Karpas-422 (cell line): ENCODE results near the gene KRTAP10-5. TPM values are rescaled to one million over a fixed set of nuclear protein-coding genes. Genes with fewer than 3 reads are reported as not detected.
"Not testable (repeated sequence)": the region's sequence is repeated elsewhere in the genome, so short reads cannot be mapped to it uniquely, and the experiment has no call there.

Experiments
- DNase-seq: peaks from one replicate; pipeline ENCODE4 v3.0.0-alpha.2; 2015
- H2AFZ ChIP-seq: fragments of 200-600 bp; sonication (generic); 2 replicates; pipeline ENCODE4 v1.6.1; 2014; ENCODE audit warnings: antibody characterized with exemption, low read length, mixed read lengths
- H3K27ac ChIP-seq: fragments of 200-600 bp; sonication (generic); 2 replicates; pipeline ENCODE4 v1.5.1; 2014; ENCODE audit warnings: mild to moderate bottlenecking, low read length, moderate library complexity
- H3K27me3 ChIP-seq: fragments of 200-600 bp; sonication (generic); 2 replicates; pipeline ENCODE4 v1.6.1; 2014; ENCODE audit warnings: low read length, mixed read lengths
- H3K36me3 ChIP-seq: fragments of 200-600 bp; sonication (generic); 2 replicates; pipeline ENCODE4 v1.6.1; 2014; ENCODE audit warnings: low read length, mixed read lengths; ENCODE audit not compliant: insufficient read depth
- H3K4me1 ChIP-seq: fragments of 200-600 bp; sonication (generic); 2 replicates; pipeline ENCODE4 v1.6.1; 2014; ENCODE audit warnings: mild to moderate bottlenecking, low read length, mixed read lengths
- H3K4me2 ChIP-seq: fragments of 200-600 bp; sonication (generic); 2 replicates; pipeline ENCODE4 v1.6.1; 2014; ENCODE audit warnings: low read length, low read depth, mild to moderate bottlenecking; ENCODE audit not compliant: poor library complexity, severe bottlenecking
- H3K4me3 ChIP-seq: fragments of 200-600 bp; sonication (generic); 2 replicates; pipeline ENCODE4 v1.5.1; 2014; ENCODE audit warnings: mild to moderate bottlenecking, antibody characterized with exemption, low read length, mixed read lengths
- H3K79me2 ChIP-seq: fragments of 200-600 bp; sonication (generic); 2 replicates; pipeline ENCODE4 v1.6.1; 2014; ENCODE audit warnings: mild to moderate bottlenecking, low read length, mixed read lengths
- H3K9ac ChIP-seq: fragments of 200-600 bp; sonication (generic); 2 replicates; pipeline ENCODE4 v1.6.0; 2014; ENCODE audit warnings: low read length
- H3K9me2 ChIP-seq: fragments of 200-600 bp; sonication (generic), shearing (Covaris generic); replicated peaks from 2 replicates; pipeline ENCODE4 v1.6.0; 2014; ENCODE audit warnings: mild to moderate bottlenecking, low read length, moderate library complexity; ENCODE audit not compliant: insufficient read depth
- H3K9me3 ChIP-seq: fragments of 300-700, 200-600 bp; sonication (generic); 2 replicates; pipeline ENCODE4 v1.6.1; 2014; ENCODE audit warnings: low read length, mixed read lengths
- H4K20me1 ChIP-seq: fragments of 200-600 bp; sonication (generic); 2 replicates; pipeline ENCODE4 v1.6.1; 2014; ENCODE audit warnings: mild to moderate bottlenecking, antibody characterized with exemption, low read length, low read depth; ENCODE audit not compliant: insufficient read depth
- total RNA-seq: library from RNA; depleted of rRNA; stranded (reverse); fragments of >200 nt; shearing (Covaris generic); gene quantifications from 2 replicates; pipeline ENCODE4 v1.2.3, GENCODE V29; 2014; ENCODE audit warnings: low replicate concordance

The KRTAP10-5 gene
- total RNA-seq, 1 experiment from 2014 or later, result not detected

DNA sequence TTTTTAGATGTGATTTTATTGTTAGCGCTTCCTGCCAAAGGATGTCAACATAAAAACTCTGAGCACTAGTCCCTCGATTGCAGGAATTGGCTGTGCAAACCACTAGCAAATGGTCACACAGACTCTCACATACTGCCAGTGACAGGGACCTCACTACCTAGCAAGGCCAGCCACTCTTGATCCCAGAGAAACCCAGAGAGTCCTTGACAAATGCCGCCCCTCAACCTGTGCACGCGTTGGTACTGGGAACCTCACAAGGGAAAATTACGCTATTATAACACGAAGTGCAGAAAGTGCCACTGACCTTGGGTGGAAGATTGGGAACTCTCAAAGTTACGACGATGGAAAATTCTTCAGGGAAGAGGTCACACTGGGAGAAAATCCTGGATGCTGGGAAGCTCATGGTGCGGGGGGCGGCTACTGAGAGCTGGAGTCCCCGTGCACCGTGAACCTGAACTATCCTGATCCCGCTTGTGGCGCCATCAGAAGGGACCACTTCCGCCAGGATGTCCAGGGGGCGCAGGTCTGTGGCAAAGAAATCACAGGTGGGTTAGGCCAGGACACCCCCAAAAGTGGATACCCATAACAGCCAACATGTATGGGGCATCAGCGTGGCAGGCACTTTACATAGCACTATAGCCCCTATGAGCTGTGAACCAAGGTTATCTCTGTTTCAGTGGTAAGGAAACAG, 12.8 kb downstream of the KRTAP10-5 start:
- Histone ChIP-seq H4K20me1 (no peaks in the 10 kb centered on the region), H3K9me3 (no peaks in the 10 kb centered on the region), H3K79me2 (no peaks in the 10 kb centered on the region), H3K27ac (no peak overlapping the region), H3K36me3 (no peaks in the 10 kb centered on the region), H3K4me1 (peaks cover 11% of the 10 kb centered on the region), H3K9ac (no peak overlapping the region), H2AFZ (no peak overlapping the region), H3K27me3 (no peaks in the 10 kb centered on the region), H3K4me2 (no peak overlapping the region), H3K9me2 (no peaks in the 10 kb centered on the region), H3K4me3 (no peak overlapping the region)
- DNase-seq, result no peak

- no peak overlapping the region for H3K4me3 ChIP-seq
- no peak overlapping the region for H2AFZ ChIP-seq
- H3K27me3 ChIP-seq, result no peaks in the 10 kb centered on the region
- no peak overlapping the region for H3K9ac ChIP-seq
- no peaks in the 10 kb centered on the region for H3K9me3 ChIP-seq
- no peaks in the 10 kb centered on the region for H3K36me3 ChIP-seq
- H3K79me2 ChIP-seq, result no peaks in the 10 kb centered on the region
- H3K9me2 ChIP-seq, result no peaks in the 10 kb centered on the region
- H3K4me2 ChIP-seq, result peak overlapping the region; percentile 10
- H4K20me1 ChIP-seq, result no peaks in the 10 kb centered on the region
- DNase-seq, result peak; percentile 68
- H3K27ac ChIP-seq, result no peak overlapping the region
- peaks cover 11% of the 10 kb centered on the region for H3K4me1 ChIP-seq
Observed at GRCh38 chr21:44566403-44566802, 14.0 kb downstream of the KRTAP10-5 start.

DNA sequence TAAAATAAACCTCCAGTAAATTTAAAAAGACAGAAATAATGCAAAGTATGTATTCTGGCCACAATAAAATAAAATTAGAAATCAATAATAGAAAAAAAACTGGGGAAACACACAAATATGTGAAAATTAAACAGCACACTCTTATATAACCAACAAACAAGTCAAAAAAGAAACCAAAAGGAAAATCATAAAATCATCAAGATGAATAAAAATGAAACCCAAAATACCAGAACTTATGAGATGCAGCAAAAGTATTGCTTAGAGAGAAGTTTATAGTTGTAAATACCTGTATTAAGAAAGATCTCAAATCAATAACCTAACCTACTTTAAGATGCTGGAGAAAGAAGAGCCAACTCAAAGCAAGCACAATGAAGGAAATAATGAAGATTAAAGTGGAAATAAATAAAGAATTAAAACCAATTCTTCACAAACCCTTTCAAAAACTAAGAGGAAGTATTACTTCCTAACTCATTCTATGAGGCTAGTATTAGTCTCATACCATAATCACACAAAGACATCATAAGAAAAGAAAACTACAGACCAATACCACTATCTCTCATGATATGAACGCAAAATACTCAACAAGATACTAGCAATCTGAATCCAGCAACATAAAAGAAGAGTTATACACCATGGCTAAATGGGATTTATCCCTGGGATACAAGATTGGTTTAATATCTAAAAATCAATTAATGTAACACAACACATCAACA, 15.4 kb downstream of the KRTAP10-5 start:
- Histone ChIP-seq H4K20me1 (no peaks in the 10 kb centered on the region), H3K79me2 (no peaks in the 10 kb centered on the region), H3K9me3 (no peaks in the 10 kb centered on the region), H3K36me3 (no peaks in the 10 kb centered on the region), H3K27me3 (no peaks in the 10 kb centered on the region), H2AFZ (no peak overlapping the region), H3K27ac (no peak overlapping the region), H3K4me1 (peaks cover 11% of the 10 kb centered on the region), H3K4me2 (no peak overlapping the region), H3K9me2 (no peaks in the 10 kb centered on the region), H3K4me3 (no peak overlapping the region), H3K9ac (no peak overlapping the region)
- DNase-seq, result no peak

DNA sequence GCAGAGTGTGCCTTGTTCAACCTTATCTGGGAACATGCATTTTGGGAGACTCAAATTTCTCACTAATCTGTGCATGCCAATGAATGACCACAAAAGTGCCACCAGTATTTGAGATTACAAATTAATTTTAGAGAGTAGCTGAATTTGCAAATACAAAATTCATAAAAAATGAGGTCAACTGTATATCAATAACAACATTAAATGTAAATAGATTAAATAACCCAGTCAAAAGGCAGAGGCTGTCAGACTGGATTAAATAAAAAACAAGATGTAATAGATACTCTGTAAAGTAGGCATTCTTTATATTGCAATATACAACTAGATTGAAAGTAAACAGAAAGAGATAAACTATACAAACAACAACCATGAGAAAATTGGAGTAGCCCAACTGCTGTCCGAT, 16.3 kb downstream of the KRTAP10-5 start:
- Histone ChIP-seq H3K4me3 (no peak overlapping the region), H3K9me3 (no peaks in the 10 kb centered on the region), H3K4me2 (no peak overlapping the region), H3K4me1 (peaks cover 11% of the 10 kb centered on the region), H3K36me3 (no peaks in the 10 kb centered on the region), H3K27me3 (no peaks in the 10 kb centered on the region), H3K9me2 (no peaks in the 10 kb centered on the region), H2AFZ (no peak overlapping the region), H3K9ac (no peak overlapping the region), H4K20me1 (no peaks in the 10 kb centered on the region), H3K79me2 (no peaks in the 10 kb centered on the region), H3K27ac (no peak overlapping the region)
- DNase-seq, result no peak

DNA sequence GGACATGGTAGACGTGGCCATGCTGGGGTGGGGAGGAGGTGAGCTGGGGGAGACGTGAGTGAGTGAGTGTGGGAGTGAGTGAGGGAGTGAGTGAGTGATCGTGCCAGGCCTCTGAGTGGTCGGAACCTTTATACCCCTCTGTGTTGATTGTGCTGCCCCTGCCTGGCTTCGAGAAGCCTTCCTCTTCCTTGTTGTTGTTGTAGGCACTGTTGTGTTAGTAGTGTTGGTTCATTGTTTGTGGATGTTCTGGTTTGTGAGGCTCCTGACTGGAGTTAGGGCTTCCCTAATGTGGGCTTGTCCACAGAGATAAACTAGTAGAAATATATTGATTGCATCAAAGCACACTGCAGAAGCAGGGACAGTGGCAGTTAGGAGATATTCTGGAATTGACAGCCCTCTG, 21.7 kb downstream of the KRTAP10-5 start, which contains the start of gene KRTAP10-3:
Gene KRTAP10-3, minus strand, starts transcription at position 101 of the 400 bp plus-strand sequence. Its CDS starts 80 bp downstream, at position 21.
- no peak for DNase-seq
- no peak within 1 kb of the TSS for H3K4me3 ChIP-seq

DNA sequence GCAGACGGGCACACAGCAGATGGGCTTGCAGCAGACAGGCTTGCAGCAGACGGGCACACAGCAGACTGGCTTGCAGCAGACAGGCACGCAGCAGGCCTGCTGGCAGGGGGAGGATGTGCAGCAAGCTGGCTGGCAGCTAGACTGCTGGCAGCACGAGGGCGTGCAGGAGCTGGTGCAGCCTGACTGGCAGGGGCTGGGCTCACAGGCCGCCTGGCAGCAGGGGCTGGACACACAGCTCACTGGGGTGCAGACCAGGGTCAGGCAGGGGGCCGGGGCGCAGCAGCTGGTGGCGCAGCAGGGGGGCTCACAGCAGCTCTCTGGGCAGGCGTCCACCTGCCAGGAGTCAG, 22.1 kb downstream of the KRTAP10-5 start:
- not testable (repeated sequence) for H4K20me1 ChIP-seq, H3K4me3 ChIP-seq, H3K4me1 ChIP-seq, H2AFZ ChIP-seq, H3K4me2 ChIP-seq, H3K9ac ChIP-seq, H3K27me3 ChIP-seq, H3K9me3 ChIP-seq, H3K27ac ChIP-seq, H3K9me2 ChIP-seq, H3K36me3 ChIP-seq, H3K79me2 ChIP-seq, DNase-seq

More for the DNA sequence above, 21.7 kb downstream of the KRTAP10-5 start, which contains the start of gene KRTAP10-3:
- Histone ChIP-seq H3K79me2 (no peaks in the 10 kb centered on the region), H3K4me1 (no peaks in the 10 kb centered on the region; the same call in 1 of the 2 replicates), H3K9me2 (no peaks in the 10 kb centered on the region), H3K36me3 (no peaks in the 10 kb centered on the region), H2AFZ (no peak within 1 kb of the TSS), H3K27ac (no peak within 1 kb of the TSS), H3K4me2 (no peak within 1 kb of the TSS), H4K20me1 (no peaks in the 10 kb centered on the region), H3K9me3 (no peaks in the 10 kb centered on the region), H3K9ac (no peak within 1 kb of the TSS), H3K27me3 (no peaks in the 10 kb centered on the region)

GRCh38 chr21:44557491-44558328, 22.7 kb downstream of the KRTAP10-5 start:
- H3K9me3 ChIP-seq, result no peaks in the 10 kb centered on the region
- no peak overlapping the region for H3K27ac ChIP-seq
- no peaks in the 10 kb centered on the region for H4K20me1 ChIP-seq
- no peaks in the 10 kb centered on the region for H3K36me3 ChIP-seq
- H3K27me3 ChIP-seq, result no peaks in the 10 kb centered on the region
- H3K9ac ChIP-seq, result no peak overlapping the region
- H3K9me2 ChIP-seq, result no peaks in the 10 kb centered on the region
- no peaks in the 10 kb centered on the region for H3K79me2 ChIP-seq
- DNase-seq, result no peak
- H2AFZ ChIP-seq, result no peak overlapping the region
- H3K4me3 ChIP-seq, result no peak overlapping the region
- H3K4me2 ChIP-seq, result no peak overlapping the region
- no peaks in the 10 kb centered on the region; the same call in 1 of the 2 replicates for H3K4me1 ChIP-seq

DNA sequence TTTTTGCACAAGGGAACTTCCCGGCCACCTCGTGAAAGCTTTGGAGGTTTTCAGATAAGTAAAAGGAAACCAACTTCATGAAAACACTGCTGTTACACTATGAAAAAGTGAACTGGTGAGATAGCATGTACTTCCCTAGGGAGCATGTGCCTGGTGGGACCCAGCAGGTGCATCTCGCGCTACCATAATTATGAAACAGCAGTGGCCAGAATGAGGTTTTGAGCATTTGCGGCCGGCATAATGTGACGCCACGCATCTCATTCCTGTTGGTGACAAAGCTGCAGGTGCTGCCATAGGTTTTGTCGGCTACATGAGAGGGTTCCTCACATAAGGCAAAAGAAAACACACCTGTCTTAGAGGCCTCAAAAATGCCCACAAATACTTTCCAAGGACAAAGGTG, 23.5 kb downstream of the KRTAP10-5 start:
- Histone ChIP-seq H3K27ac (no peak overlapping the region), H3K4me3 (no peak overlapping the region), H3K9me2 (no peaks in the 10 kb centered on the region), H4K20me1 (no peaks in the 10 kb centered on the region), H3K79me2 (no peaks in the 10 kb centered on the region), H3K4me1 (no peaks in the 10 kb centered on the region; the same call in 1 of the 2 replicates), H3K9ac (no peak overlapping the region), H3K27me3 (no peaks in the 10 kb centered on the region), H3K9me3 (no peaks in the 10 kb centered on the region), H3K4me2 (no peak overlapping the region), H3K36me3 (no peaks in the 10 kb centered on the region), H2AFZ (no peak overlapping the region)
- DNase-seq, result no peak
